SK-N-SH treated with all-trans-retinoic acid at 6 μM for 48 hours (cell line): ENCODE measurements around the gene PPFIA3.

Source experiments
- BACH2 ChIP-seq: fragments of 250-450 bp; sonication (Bioruptor Pico); IDR thresholded peaks from 2 replicates; pipeline ENCODE4 v1.9.0; 2021; ENCODE audit warnings: mild to moderate bottlenecking, borderline replicate concordance
- ESRRG ChIP-seq: fragments of 250-450 bp; sonication (Bioruptor Pico); IDR thresholded peaks from 2 replicates; pipeline ENCODE4 v1.6.1; 2021; ENCODE audit warnings: mild to moderate bottlenecking
- OSR1 ChIP-seq: fragments of 250-450 bp; sonication (Bioruptor Pico); IDR thresholded peaks from 2 replicates; pipeline ENCODE4 v1.8.0; 2022; ENCODE audit warnings: moderate library complexity, mild to moderate bottlenecking, inconsistent platforms
- ZFP3 ChIP-seq: fragments of 250-450 bp; sonication (Bioruptor Pico); IDR thresholded peaks from 2 replicates; pipeline ENCODE4 v1.5.0; 2020; ENCODE audit warnings: mild to moderate bottlenecking, moderate library complexity
- ZNF70 ChIP-seq: fragments of 450-650 bp; formaldehyde crosslinking; IDR thresholded peaks from 2 replicates; pipeline ENCODE4 v1.5.0; 2020; ENCODE audit warnings: mild to moderate bottlenecking, moderate library complexity
- TF ChIP-seq, protein P1 (sequence below): fragments of 250-450 bp; sonication (Bioruptor Pico); IDR thresholded peaks from 2 replicates; pipeline ENCODE4 v1.8.0; 2020; ENCODE audit warnings: mild to moderate bottlenecking, moderate library complexity, borderline replicate concordance
- TF ChIP-seq, protein P2 (sequence below): fragments of 250-450 bp; sonication (Bioruptor Pico); IDR thresholded peaks from 2 replicates; pipeline ENCODE4 v1.5.1; 2021; ENCODE audit warnings: mild to moderate bottlenecking, moderate library complexity

DNA sequence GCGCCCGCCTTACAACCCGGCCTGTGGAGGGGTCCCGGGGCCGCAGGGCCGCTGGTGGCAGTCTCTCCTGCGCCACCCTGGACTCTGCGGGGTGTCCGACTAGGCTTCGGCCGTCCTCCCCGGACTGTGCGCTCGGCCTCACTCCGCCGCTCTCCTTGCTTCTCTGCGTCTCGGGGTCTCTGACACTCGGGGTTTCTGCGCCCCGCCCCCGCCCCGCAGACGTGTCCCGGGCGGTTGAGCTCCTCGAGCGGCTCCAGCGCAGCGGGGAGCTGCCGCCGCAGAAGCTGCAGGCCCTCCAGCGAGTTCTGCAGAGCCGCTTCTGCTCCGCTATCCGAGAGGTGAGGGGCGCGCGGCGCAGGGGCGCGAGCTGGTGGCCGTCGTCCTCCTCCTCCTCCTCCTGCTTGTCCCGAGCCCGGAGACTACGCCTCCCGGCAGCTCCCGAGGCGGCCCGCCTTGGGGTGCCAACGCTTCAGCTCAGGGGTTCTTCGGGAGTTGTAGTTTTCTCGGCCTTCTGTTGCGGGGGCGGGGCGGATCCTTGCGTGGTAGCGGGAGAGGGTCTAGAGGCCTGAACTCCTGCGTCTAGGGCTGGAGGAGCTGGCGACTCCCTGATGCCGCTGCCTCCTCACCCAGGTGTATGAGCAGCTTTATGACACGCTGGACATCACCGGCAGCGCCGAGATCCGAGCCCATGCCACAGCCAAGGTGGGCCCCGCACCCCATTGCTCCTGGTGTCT is 4.5 kb upstream of the PPFIA3 start:
- TF ChIP-seq, protein P1, sequence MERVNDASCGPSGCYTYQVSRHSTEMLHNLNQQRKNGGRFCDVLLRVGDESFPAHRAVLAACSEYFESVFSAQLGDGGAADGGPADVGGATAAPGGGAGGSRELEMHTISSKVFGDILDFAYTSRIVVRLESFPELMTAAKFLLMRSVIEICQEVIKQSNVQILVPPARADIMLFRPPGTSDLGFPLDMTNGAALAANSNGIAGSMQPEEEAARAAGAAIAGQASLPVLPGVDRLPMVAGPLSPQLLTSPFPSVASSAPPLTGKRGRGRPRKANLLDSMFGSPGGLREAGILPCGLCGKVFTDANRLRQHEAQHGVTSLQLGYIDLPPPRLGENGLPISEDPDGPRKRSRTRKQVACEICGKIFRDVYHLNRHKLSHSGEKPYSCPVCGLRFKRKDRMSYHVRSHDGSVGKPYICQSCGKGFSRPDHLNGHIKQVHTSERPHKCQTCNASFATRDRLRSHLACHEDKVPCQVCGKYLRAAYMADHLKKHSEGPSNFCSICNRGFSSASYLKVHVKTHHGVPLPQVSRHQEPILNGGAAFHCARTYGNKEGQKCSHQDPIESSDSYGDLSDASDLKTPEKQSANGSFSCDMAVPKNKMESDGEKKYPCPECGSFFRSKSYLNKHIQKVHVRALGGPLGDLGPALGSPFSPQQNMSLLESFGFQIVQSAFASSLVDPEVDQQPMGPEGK (CRISPR knock-in tag), result no peak
- TF ChIP-seq ESRRG (CRISPR knock-in tag) (no peak), ZNF70 (no peak), BACH2 (no peak), ZFP3 (no peak), OSR1 (no peak)
- TF ChIP-seq, protein P2, sequence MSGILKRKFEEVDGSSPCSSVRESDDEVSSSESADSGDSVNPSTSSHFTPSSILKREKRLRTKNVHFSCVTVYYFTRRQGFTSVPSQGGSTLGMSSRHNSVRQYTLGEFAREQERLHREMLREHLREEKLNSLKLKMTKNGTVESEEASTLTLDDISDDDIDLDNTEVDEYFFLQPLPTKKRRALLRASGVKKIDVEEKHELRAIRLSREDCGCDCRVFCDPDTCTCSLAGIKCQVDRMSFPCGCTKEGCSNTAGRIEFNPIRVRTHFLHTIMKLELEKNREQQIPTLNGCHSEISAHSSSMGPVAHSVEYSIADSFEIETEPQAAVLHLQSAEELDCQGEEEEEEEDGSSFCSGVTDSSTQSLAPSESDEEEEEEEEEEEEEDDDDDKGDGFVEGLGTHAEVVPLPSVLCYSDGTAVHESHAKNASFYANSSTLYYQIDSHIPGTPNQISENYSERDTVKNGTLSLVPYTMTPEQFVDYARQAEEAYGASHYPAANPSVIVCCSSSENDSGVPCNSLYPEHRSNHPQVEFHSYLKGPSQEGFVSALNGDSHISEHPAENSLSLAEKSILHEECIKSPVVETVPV, result no peak
